GM21825 (cell line): ENCODE results near the gene MIPOL1.
"Not testable (repeated sequence)": the region's sequence is repeated elsewhere in the genome, so short reads cannot be mapped to it uniquely, and the experiment has no call there.

Experiments
- ATAC-seq: cut with Tn5 transposase; IDR thresholded peaks from one replicate; pipeline ENCODE4 v1.9.1; 2021; ENCODE audit warnings: mild to moderate bottlenecking, moderate library complexity; ENCODE audit not compliant: unreplicated experiment

Gene MIPOL1

DNA sequence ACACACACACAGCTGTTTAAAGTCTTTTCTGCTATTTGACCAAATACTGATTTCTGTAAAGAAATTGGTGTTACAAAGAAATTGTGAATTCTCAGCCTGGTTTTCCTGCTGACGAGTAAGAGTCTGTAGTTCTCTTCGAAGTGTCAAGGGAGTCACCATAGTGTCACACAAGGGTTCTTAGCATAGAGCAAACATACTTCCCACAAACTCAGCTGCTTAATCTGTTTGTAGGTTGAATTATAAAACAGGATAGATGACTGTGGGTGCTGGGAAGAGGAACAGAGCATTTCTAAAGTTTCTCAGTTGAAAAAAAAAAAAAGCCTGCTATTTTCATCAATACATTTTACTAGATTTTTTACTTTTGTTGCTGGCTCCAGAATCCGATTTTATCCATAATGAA is 314.4 kb downstream of the MIPOL1 start:
- no peak for ATAC-seq

DNA sequence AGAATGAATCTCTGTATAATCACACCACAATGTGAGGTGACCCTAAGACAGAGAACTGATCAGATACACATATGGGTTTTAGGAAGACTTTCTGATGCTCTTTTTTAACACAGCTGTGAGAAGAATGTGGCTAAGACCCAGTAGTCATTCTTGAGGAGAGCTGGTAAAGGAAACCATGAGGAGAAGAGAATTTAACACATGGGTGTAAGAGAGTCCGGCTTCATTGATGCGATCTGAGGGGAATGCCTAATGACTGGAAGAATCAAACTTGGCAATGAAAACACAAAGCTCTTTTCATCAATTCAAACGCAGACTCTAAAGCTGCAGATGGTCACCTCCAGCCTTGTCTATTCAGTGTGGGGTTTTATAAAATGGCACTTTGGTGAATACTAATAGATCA is 318.0 kb downstream of the MIPOL1 start:
- ATAC-seq, result no peak

DNA sequence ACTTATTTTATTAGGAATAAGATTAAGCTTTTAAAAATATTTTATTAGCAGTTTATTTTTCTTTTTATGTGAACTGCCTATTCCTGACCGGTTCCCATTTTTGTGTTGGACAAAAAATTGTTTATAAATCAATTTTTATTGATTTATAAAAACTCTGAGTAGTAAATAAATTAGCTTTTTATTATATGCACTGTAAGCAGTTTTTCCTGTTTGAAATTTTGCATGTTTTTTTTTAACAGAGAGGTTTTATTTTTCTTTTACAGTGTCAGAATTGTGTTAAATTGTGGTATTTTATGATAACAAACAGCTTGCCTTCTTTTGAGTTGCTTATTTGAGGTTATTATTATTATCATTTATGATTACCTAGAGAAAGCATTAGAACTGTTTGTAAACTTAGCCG is 329.3 kb downstream of the MIPOL1 start:
- ATAC-seq, result no peak

DNA sequence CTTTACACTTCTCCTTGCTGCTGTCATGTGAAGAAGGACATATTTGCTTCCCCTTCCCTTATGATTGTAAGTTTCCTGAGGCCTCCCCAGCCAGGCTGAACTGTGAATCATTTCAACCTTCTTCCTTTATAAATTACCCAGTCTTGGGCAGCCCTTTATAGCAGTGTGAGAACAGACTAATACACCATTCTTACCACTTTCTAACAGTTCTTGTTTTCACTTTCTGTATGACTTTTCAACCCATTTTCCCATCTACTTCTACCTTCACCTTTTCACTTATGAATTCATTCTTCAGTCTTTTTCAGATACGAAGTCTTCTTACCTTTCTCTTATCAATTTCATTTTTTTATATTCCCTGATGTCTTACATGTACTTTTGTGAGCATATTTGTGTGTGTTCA is 342.3 kb downstream of the MIPOL1 start:
- no peak for ATAC-seq

DNA sequence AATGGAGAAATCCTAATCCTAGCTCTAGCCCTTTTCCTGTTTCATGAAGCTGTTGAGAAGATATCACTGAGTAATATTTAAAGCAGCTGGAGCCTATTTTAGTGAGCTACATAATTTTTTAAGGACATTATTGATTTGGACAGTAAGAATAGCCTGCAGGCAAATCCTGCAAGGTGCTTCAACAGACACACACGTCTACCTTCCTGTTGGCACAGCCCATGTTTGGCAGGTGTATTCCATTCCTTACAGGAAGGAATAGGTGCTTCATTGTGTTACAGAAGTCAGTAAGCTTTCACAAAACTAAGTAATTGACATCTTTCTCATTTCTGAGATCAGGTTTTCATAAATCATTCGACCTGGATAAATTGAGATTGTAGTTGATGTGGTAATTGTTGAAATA is 346.7 kb downstream of the MIPOL1 start:
- ATAC-seq, result no peak

DNA sequence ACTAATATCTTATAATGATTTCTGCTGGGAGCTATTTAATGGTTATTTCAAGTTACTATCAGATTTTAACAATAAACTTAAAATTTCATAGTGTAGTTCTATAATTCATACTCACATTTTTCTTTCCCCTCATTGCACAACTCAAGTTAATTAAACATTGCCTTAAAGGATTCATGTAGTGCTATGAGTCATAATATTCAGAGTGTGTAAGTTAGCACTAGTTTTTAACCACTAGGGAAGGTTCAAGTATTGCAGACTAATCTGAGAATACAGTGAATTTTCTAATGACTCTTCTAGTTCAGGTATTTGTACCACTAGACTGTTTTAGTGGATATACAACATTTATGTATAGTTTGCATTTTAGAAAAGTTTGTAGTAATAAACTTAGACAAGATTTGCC is 347.4 kb downstream of the MIPOL1 start:
- ATAC-seq, result no peak

DNA sequence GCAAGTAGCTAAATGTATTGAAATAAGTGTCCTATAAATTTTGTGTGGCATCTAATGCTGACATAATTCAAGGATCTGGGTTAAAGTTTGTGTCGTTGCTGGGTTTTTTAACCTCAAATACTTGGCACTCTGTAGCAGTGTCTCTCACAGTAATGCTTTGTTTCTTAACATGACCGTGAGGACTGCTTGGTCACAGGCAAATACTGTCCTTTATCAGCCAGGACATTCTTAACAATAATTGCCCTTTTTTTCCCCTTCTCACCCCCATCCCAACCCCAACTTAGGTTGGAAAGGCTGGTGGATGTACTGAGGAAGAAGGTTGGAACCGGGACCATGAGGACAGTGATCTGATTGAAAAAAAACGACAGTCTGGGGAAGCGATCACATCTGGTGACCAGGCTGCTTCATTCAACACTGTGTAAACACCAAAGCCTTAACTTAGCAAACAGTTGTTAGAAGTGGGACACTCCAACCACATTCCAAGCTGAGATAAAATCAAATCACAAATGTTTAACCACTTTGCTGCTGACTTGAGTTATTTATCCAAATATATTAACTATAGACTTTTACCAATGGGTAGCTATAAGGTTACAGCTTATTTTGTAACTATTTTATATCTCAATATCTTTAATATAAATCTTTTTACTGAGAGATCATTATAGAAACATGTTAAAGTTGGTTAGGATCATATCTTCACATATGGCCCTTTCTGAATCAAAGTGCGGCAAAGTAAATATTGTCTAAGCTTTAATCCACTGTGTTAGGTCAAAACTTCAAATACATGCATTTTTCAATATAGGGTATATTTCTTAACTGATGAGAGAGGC is 349.1 kb downstream of the MIPOL1 start:
- ATAC-seq, result no peak

DNA sequence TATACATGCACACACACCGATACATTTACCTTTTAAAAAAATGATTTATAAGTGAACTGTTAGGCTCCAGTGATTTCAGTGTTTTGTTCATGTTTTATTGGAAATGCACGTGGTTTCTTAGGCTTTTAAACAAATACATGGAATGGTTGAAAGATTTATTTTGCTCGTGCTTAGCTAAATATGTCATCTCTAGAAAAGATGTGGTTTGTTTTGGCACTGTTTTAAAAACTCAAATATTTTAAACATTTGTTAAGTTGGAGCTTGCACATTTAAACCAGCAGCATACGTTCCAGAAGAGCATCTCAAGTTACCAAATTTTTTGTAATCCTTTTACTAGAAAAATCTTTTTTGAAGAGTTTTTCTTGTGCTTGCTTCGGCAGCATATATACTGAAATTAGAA is 352.8 kb downstream of the MIPOL1 start:
- ATAC-seq, result no peak

DNA sequence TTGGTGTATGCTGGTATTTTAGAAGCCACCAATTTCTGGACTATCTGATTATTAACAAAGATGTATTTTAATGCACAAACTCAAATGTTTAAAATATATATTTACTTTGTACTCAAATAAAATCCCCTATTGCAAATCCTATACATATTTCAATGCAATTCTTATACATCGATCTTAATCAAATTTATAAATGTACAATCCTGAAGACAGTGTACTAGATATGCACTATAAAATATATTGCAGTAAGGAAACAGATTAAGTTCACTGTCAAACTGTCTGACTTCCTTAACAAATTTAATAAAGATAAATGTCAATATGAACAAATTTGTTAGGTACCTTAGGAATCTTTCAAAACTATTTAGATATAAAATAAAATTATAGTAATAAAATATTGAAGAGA is 353.4 kb downstream of the MIPOL1 start:
- no peak for ATAC-seq

DNA sequence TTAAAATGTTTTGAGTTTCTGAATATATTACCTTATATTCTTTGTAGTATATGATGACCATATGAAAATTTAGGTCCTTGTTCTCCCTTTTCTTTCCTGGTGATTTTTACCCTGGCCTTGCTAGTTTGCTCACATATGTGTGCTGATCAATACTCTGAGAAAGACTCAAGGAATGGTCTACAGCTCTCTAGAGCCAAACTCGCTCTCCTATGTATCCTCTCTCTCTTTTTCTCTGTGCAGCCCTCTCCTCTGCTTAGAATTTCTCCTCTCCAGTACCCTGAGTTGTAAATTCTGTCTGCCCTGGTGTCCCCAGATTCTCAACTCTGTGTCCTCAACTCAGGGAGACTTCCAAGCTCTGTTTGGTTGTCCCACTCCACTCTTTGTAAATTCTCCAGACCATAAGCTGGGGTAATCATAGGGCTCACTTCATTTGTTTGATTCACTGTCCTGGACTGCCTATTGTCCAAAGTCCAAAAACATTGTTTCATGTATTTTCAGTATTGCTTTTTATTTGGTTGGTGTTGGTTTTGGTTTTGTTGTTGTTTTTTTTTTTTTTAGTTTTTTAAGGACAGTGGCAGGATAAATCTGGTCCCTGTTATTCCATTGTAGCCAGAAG is 356.3 kb downstream of the MIPOL1 start:
- ATAC-seq, result no peak

DNA sequence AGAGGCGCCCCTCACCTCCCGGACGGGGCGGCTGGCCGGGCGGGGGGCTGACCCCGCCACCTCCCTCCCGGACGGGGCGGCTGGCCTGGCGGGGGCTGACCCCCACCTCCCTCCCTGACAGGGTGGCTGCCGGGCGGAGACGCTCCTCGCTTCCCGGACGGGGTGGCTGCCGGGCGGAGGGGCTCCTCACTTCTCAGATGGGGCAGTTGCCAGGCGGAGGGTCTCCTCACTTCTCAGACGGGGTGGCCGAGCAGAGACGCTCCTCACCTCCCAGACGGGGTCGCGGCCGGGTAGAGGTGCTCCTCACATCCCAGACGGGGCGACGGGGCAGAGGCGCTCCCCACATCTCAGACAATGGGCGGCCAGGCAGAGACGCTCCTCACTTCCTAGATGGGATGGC is 357.9 kb downstream of the MIPOL1 start:
- ATAC-seq, result not testable (repeated sequence)

DNA sequence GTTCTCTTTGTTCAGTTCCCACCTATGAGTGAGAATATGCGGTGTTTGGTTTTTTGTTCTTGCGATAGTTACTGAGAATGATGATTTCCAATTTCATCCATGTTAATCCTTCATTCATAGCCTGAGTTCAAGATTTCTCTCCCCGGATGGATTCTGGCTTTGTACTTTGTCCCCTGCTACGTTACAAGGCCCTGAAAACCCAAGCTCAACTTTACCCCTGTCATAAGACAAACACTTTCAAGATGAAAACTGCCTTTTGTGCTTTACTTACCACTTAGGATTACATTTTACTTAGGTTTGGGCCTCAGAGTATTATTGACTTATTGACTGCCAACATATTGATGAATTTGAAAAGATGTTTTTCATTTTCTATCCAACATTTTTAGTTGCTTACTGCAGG is 361.0 kb downstream of the MIPOL1 start:
- ATAC-seq, result no peak

DNA sequence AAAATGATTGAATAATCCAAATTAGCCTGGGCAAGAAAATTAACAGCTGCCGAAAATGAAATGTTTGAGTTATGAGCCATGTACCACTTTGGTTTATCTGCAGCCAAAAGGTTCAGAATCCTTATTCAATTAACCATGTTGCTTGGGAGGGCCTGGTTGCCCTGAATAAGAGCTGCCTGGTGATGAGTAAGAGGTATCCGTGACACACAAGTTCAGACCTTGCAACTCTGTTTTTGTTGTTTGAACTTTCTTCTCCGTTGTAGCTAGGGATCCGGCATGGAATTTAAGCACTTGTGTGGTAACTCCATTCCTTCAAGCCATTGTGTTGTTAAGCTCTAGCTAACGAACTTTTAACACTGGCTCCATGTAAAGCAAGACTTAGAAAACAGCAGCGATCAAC is 361.6 kb downstream of the MIPOL1 start:
- no peak for ATAC-seq

DNA sequence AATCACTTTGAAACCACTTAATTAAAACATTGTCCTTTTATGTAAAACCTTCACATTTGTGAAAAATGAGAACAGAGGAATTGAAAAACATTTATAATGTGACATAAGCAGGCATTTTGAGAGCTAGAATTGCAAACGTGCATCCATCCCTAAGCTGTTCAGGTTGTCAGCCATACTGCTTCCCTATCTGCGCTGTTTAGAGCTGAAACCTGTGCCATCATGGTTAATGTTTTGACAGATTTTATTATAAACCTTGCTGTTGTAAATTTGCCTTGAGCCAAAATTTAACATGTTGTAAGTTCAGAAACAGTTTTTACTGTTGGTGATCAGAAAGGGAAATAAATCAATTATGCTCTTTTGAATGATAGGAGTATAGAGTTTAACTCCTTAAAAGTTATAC is 365.5 kb downstream of the MIPOL1 start:
- no peak for ATAC-seq

DNA sequence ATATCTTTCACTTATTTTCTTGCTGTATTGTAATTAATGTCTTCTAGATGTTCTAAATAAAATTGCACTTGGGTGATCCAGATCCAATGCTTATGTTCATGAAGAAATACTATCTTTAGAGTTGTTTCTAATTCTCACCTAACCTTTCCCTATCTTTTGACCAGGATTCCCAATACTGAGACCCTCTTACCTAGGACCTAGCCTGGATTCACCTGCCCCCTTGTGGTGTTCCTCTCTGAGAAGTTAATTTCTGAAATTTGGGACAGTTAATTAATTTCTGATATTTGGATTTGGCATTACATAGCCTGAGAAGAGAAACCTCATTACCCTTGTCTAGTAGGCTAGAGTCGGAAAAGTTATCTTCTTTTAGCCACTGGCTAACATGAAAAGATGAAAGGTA is 367.8 kb downstream of the MIPOL1 start:
- no peak for ATAC-seq

DNA sequence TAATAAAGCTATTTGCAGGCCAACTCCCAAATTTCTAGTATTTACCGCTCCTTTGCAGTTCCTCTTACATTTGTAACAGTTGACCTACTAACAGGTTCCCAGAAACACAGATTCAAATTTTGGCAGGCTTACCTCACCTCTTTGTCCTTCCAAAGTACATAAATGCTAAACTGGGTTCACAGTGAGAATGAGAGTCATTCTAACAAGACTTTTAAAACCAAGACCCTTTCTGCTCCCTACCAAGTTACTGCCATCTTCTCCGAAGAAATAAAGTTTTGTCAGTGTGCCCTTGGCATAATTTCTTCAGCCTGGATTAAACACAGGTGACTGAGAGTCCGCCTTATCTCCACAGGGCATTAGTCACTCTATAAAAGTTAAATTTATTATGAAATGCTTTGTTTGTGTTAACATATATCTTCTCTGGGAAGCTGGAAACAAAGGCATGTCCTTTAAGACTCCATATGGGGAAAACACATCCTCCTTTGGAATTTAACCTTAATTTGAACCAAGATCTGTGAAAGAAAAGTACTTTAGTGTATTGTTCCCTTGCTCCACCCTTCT is 369.2 kb downstream of the MIPOL1 start:
- no peak for ATAC-seq

DNA sequence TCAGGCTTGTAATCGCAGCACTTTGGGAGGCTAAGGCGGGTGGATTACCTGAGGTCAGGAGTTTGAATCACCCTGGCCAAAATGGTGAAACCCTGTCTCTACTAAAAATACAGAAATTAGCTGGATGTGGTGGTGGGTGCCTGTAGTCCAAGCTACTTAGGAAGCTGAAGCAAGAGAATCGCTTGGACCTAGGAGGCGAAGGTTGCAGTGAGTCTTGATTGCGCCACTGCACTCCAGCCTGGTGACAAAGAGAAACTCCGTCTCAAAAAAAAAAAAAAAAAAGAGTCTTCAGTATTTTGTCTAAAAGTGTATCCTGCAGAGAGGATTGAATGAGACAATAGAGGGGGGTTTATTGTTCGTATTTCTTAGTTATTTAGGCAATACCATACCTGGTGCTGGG is 372.0 kb downstream of the MIPOL1 start:
- no peak for ATAC-seq

DNA sequence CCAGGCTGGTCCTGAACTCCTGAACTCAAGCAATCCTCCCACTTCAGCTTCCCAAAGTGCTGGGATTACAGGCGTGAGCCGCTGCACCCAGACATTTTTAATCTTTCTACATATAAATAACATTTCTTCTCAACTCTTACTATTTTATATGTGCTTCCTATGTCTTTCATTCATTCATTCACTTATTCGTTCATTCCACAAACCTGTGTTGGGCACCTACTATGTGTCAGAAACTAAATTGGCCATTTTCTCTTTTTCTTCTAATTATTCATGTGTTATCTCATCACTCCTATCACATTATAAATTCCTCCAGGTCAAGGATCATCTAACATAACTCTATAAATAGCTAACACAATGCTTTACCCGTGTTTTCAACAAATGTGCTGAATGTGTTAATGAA is 373.7 kb downstream of the MIPOL1 start:
- no peak for ATAC-seq

DNA sequence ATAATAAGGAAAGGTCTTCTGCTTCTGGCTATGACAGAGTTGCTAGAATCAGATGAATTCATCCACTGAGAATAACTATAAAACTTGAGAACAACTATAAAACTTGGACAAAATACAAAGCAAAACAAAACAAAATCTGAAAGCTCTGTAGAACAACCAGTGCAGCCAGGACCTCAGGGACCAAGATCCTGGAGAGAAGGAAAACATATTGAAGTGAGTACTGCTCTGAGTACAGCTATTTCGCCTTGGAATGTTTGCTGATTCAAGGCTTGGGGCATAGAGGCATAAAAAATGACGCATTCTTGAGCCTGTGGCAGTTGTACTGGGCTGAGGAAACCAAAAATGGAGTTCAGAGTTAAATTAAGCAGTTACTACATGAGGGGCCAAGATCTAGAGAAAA is 375.6 kb downstream of the MIPOL1 start:
- ATAC-seq, result no peak

DNA sequence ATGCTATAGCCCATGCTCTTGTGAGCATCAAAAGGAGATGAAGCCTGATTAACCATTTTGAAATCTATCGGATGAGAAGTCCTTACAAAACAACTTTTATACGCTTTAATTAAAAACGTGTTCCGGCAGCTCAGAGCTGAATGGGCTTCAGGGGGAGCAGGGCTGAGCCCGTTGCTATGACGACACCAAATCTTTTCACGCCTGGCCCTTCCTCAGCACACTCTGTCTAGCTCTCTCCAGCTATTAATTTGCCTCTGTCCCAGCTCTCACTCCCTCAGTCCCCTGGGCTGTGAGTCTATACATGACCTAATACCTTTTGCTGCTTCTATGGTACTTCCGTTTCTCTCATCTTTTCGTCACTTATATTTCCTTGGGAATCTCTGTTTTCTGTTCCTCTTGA is 381.5 kb downstream of the MIPOL1 start:
- no peak for ATAC-seq

DNA sequence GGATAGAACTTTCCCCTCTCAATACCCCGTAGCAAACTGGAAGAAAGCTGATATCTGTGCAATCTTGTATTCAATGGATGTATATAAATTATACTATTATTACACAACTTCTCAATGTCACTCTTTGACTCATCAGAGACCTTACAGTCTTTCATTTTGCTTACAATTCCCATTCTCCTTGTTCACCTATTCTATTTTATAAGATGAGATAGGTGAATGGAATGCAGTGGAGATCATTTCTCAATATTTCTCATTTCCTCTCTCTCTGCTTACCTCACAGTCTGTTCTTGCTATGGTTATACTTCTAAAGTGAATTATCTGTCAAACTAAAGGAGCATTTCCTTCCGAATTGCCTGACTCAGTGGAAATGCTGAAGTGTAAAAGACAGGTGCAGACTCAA is 382.4 kb downstream of the MIPOL1 start:
- ATAC-seq, result no peak
